ENCODE measurements around the gene SLC35A3. TPM values are rescaled to one million over a fixed set of nuclear protein-coding genes. Genes with fewer than 3 reads are reported as not detected.

SLC35A3 gene
- total and polyA plus RNA-seq, 7 experiments from 2014 or later: 13.9 to 31.6 (median 24.2) TPM

DNA sequence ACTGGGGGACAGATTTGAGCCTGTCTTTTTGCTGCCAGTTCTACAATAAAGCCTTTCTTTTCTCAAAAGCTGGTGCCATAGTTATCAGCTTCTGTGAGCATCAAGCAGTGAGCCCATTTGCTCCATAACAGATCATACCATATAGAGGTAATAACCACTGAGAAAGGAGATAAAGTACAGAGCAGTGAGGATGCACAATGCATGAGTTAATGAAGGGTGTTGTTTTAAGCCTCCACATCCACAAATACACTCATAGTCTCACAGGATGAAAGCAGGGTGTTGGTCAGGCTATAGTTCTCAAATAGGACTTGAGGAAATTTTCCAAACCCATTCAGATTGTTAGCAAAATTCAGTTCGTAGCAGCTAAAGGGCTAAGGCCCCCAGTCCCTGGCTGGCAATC lies 25.6 kb upstream of the SLC35A3 start:
- ChIA-PET POLR2A (no interaction called here), CTCF (interaction anchor here (0.6 kb wide), 1 partner anchor 188 kb away, joined by 3 read pairs; no protein-coding TSS in a partner anchor)
- no peak overlapping the region for H3K4me3 ChIP-seq (ENCODE audit: low read length)
- no peaks in the 10 kb centered on the region for H3K9me3 Mint-ChIP-seq
- DNase-seq: no peak
- no peaks in the 10 kb centered on the region for H3K9me3 ChIP-seq (ENCODE audit: control insufficient read depth in 2 of 3, low read length in 3 of 3)
- intact Hi-C loops (cut with micrococcal nuclease): no loop called here
- no peaks in the 10 kb centered on the region for H3K4me1 ChIP-seq (ENCODE audit: control insufficient read depth in 2 of 2, insufficient read depth in 2 of 2, low read length in 2 of 2)
- no peak overlapping the region for H3K27ac Mint-ChIP-seq
- no peak for ATAC-seq
- H3K27me3 ChIP-seq (ENCODE audit: control insufficient read depth in 2 of 2, insufficient read depth in 2 of 2, low read length in 2 of 2): no peaks in the 10 kb centered on the region
- H3K4me3 Mint-ChIP-seq: no peak overlapping the region
- no peaks in the 10 kb centered on the region for H3K36me3 Mint-ChIP-seq
- no peaks in the 10 kb centered on the region for H3K36me3 ChIP-seq (ENCODE audit: control insufficient read depth in 2 of 3, insufficient read depth in 3 of 3, low read length in 3 of 3)
- peaks cover 0 to 9% (median 0%) of the 10 kb centered on the region in 5 donors for H3K27me3 Mint-ChIP-seq
- no peak overlapping the region for H3K27ac ChIP-seq (ENCODE audit: low read depth, low read length)
- no peaks in the 10 kb centered on the region for H3K4me1 Mint-ChIP-seq

DNA sequence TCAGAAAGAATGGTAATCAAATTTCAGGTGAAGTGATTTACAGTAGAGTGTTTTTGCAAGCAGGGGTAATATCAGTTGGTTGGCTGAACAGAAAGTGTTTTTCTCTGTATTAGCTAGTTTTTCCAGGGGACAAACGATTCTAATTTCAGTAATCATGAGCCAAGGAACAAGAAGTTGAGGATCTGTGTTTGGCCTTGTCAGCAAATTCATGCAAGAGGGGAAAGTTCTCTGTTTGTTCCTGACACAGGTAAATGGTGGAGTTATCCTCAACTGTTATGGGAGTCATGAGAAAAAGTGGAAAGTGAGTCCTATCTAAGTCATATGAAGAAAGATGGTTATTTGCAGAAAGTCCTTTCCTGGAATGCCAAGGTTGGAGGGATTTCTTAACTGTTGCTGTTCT lies 24.6 kb upstream of the SLC35A3 start:
- Mint-ChIP-seq H3K36me3 (no peaks in the 10 kb centered on the region), H3K4me1 (no peaks in the 10 kb centered on the region), H3K4me3 (no peak overlapping the region), H3K27ac (peak overlapping the region in 1 of 9 donors; percentile 2), H3K27me3 (peaks cover 0 to 9% (median 0%) of the 10 kb centered on the region in 5 donors), H3K9me3 (no peaks in the 10 kb centered on the region)
- no peaks in the 10 kb centered on the region for H3K9me3 ChIP-seq (ENCODE audit: control insufficient read depth in 2 of 3, low read length in 3 of 3)
- DNase-seq: no peak
- H3K27ac ChIP-seq (ENCODE audit: low read depth, low read length): no peak overlapping the region
- POLR2A ChIA-PET: no interaction called here
- CTCF ChIA-PET: no interaction called here
- H3K4me1 ChIP-seq (ENCODE audit: control insufficient read depth in 2 of 2, insufficient read depth in 2 of 2, low read length in 2 of 2): no peaks in the 10 kb centered on the region
- H3K4me3 ChIP-seq (ENCODE audit: low read length): no peak overlapping the region
- ATAC-seq: no peak
- no peaks in the 10 kb centered on the region for H3K27me3 ChIP-seq (ENCODE audit: control insufficient read depth in 2 of 2, insufficient read depth in 2 of 2, low read length in 2 of 2)
- intact Hi-C loops (cut with micrococcal nuclease): no loop called here
- no peaks in the 10 kb centered on the region for H3K36me3 ChIP-seq (ENCODE audit: control insufficient read depth in 2 of 3, insufficient read depth in 3 of 3, low read length in 3 of 3)

DNA sequence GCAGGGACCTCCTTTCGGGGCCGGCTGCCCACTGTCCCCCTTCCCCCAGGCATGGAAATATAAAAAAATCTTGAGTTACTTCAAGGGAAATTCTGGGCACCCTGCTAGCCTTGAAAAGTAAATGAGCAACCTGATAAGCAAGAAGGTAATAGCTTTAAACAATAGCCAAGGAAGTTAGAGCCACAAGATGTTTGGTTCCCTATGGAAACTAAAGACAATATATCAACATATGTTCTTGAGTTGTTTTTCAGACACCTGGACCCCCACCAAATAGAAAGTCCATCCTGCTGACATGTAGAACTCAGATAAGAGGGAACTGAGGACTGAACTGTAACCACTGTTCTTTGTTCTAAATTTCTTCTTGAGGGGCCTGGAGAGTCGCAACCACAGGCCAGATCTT lies 19.3 kb upstream of the SLC35A3 start:
- H3K4me3 ChIP-seq (ENCODE audit: low read length): no peak overlapping the region
- Mint-ChIP-seq H3K36me3 (no peaks in the 10 kb centered on the region), H3K9me3 (no peaks in the 10 kb centered on the region), H3K4me1 (no peaks in the 10 kb centered on the region), H3K4me3 (no peak overlapping the region), H3K27ac (no peak overlapping the region), H3K27me3 (peaks cover 0 to 7% (median 0%) of the 10 kb centered on the region in 5 donors)
- H3K4me1 ChIP-seq (ENCODE audit: control insufficient read depth in 2 of 2, insufficient read depth in 2 of 2, low read length in 2 of 2): no peaks in the 10 kb centered on the region
- no peak for DNase-seq
- no peaks in the 10 kb centered on the region for H3K36me3 ChIP-seq (ENCODE audit: control insufficient read depth in 2 of 3, insufficient read depth in 3 of 3, low read length in 3 of 3)
- no peaks in the 10 kb centered on the region for H3K27me3 ChIP-seq (ENCODE audit: control insufficient read depth in 2 of 2, insufficient read depth in 2 of 2, low read length in 2 of 2)
- no peaks in the 10 kb centered on the region for H3K9me3 ChIP-seq (ENCODE audit: control insufficient read depth in 2 of 3, low read length in 3 of 3)
- CTCF ChIA-PET: no interaction called here
- POLR2A ChIA-PET: no interaction called here
- intact Hi-C loops (cut with micrococcal nuclease): no loop called here
- ATAC-seq: no peak
- H3K27ac ChIP-seq (ENCODE audit: low read depth, low read length): no peak overlapping the region

DNA sequence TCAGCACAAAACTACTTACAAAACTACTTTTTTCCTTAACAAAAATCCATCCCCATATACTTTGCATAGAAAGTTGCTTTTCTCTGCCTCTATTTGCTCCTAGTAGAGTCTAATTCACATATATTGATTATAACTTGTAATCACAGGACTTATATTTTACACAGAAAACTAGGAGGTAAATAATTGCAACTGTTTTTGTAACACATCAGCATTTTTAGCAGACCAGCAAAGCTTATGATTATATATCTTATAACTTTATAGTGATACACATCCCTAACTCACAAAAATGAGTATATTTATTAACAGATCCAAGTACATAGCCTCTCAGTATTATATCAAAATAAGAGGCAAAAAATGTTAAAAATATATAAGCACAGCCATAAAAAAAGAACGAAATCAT lies 17.3 kb upstream of the SLC35A3 start:
- Histone ChIP-seq H3K36me3 (ENCODE audit: control insufficient read depth in 2 of 3, insufficient read depth in 3 of 3, low read length in 3 of 3) (no peaks in the 10 kb centered on the region), H3K27me3 (ENCODE audit: control insufficient read depth in 2 of 2, insufficient read depth in 2 of 2, low read length in 2 of 2) (no peaks in the 10 kb centered on the region), H3K27ac (ENCODE audit: low read depth, low read length) (no peak overlapping the region), H3K9me3 (ENCODE audit: control insufficient read depth in 2 of 3, low read length in 3 of 3) (no peaks in the 10 kb centered on the region), H3K4me3 (ENCODE audit: low read length) (no peak overlapping the region), H3K4me1 (ENCODE audit: control insufficient read depth in 2 of 2, insufficient read depth in 2 of 2, low read length in 2 of 2) (no peaks in the 10 kb centered on the region)
- intact Hi-C loops (cut with micrococcal nuclease): no loop called here
- no peak for ATAC-seq
- DNase-seq: no peak
- Mint-ChIP-seq H3K9me3 (no peaks in the 10 kb centered on the region), H3K27ac (no peak overlapping the region), H3K36me3 (no peaks in the 10 kb centered on the region), H3K4me3 (no peak overlapping the region), H3K27me3 (peaks cover 0 to 4% (median 0%) of the 10 kb centered on the region in 5 donors), H3K4me1 (no peaks in the 10 kb centered on the region)
- ChIA-PET POLR2A (no interaction called here), CTCF (no interaction called here)

DNA sequence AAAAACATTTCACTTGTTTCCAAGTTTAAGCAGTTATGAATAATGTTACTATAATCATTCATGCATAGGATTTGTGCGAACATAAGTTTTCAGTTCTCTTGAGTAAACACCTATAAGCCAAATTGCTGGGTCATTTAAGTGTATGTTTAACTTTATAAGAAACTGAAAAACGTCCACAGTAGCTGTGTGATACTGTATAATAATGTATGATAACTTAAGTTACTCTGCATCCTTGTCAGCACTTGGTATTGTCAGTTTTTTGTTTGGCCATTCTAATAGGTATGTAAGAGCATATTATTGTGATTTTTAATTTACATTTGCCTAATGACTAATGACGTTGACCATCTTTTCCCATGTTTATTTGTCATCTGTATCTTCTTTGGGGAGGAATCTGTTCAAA lies 14.4 kb upstream of the SLC35A3 start:
- ChIA-PET POLR2A (no interaction called here), CTCF (no interaction called here)
- Histone ChIP-seq H3K27me3 (ENCODE audit: control insufficient read depth in 2 of 2, insufficient read depth in 2 of 2, low read length in 2 of 2) (no peaks in the 10 kb centered on the region), H3K27ac (ENCODE audit: low read depth, low read length) (no peak overlapping the region), H3K9me3 (ENCODE audit: control insufficient read depth in 2 of 3, low read length in 3 of 3) (no peaks in the 10 kb centered on the region), H3K36me3 (ENCODE audit: control insufficient read depth in 2 of 3, insufficient read depth in 3 of 3, low read length in 3 of 3) (no peaks in the 10 kb centered on the region), H3K4me1 (ENCODE audit: control insufficient read depth in 2 of 2, insufficient read depth in 2 of 2, low read length in 2 of 2) (no peaks in the 10 kb centered on the region), H3K4me3 (ENCODE audit: low read length) (no peak overlapping the region)
- ATAC-seq (no peak), DNase-seq (no peak)
- H3K9me3 Mint-ChIP-seq: peaks cover 0 to 5% (median 0%) of the 10 kb centered on the region in 11 donors
- no peak overlapping the region for H3K4me3 Mint-ChIP-seq
- H3K27ac Mint-ChIP-seq: no peak overlapping the region
- no peaks in the 10 kb centered on the region for H3K4me1 Mint-ChIP-seq
- intact Hi-C loops (cut with micrococcal nuclease): no loop called here
- H3K27me3 Mint-ChIP-seq: peaks cover 0 to 2% (median 0%) of the 10 kb centered on the region in 5 donors
- H3K36me3 Mint-ChIP-seq: no peaks in the 10 kb centered on the region

DNA sequence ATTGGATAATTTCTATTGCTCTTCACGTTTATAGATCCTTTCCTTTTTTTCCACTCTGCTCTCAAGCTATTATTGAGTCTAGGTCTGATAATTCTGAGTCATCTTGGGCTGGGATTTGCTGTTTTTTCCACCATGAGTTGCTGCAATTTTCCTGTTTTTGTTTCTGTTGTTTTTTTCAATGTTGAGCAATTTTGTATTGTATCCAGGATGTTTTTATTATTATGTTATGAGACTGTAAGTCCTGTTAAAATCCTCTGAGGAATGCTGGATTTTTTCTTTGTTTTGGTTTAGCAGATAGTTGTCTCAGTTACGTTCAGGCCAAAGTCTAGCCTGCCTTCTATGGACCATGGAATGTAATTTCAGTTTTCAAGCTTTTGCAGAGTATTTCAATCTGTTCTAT lies 13.0 kb upstream of the SLC35A3 start:
- H3K9me3 Mint-ChIP-seq: peaks cover 0 to 5% (median 0%) of the 10 kb centered on the region in 11 donors
- intact Hi-C loops (cut with micrococcal nuclease): no loop called here
- Histone ChIP-seq H3K27me3 (ENCODE audit: control insufficient read depth in 2 of 2, insufficient read depth in 2 of 2, low read length in 2 of 2) (no peaks in the 10 kb centered on the region), H3K4me3 (ENCODE audit: low read length) (no peak overlapping the region), H3K36me3 (ENCODE audit: control insufficient read depth in 2 of 3, insufficient read depth in 3 of 3, low read length in 3 of 3) (no peaks in the 10 kb centered on the region), H3K4me1 (ENCODE audit: control insufficient read depth in 2 of 2, insufficient read depth in 2 of 2, low read length in 2 of 2) (no peaks in the 10 kb centered on the region), H3K27ac (ENCODE audit: low read depth, low read length) (no peak overlapping the region), H3K9me3 (ENCODE audit: control insufficient read depth in 2 of 3, low read length in 3 of 3) (no peaks in the 10 kb centered on the region)
- H3K27ac Mint-ChIP-seq: no peak overlapping the region
- CTCF ChIA-PET: no interaction called here
- DNase-seq: no peak
- no peak overlapping the region for H3K4me3 Mint-ChIP-seq
- peaks cover 0 to 2% (median 0%) of the 10 kb centered on the region in 5 donors for H3K27me3 Mint-ChIP-seq
- no peaks in the 10 kb centered on the region for H3K4me1 Mint-ChIP-seq
- no peak for ATAC-seq
- POLR2A ChIA-PET: no interaction called here
- H3K36me3 Mint-ChIP-seq: no peaks in the 10 kb centered on the region

DNA sequence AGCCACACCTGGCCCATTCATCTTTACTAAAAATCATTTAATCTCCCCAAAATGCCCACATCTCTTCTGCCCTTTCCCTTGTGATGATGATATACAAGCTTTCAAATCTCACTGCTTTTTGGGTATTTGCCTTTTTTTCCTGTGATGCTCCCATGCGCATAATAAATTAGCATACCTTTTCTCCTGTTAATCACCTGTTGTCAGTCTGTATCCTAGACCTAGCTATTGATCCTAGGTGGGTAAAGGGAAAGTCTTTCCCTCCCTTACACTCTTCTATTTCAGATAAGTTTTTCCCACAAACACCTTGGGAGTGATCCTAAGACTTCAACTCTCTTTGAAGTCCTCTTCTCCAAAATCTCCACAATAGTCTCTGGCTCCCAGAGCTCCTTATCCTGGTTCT lies 12.0 kb upstream of the SLC35A3 start:
- Mint-ChIP-seq H3K27me3 (no peaks in the 10 kb centered on the region), H3K9me3 (peaks cover 0 to 5% (median 0%) of the 10 kb centered on the region in 11 donors), H3K4me3 (no peak overlapping the region), H3K4me1 (no peaks in the 10 kb centered on the region), H3K27ac (no peak overlapping the region), H3K36me3 (no peaks in the 10 kb centered on the region)
- POLR2A ChIA-PET: no interaction called here
- Histone ChIP-seq H3K27ac (ENCODE audit: low read depth, low read length) (no peak overlapping the region), H3K27me3 (ENCODE audit: control insufficient read depth in 2 of 2, insufficient read depth in 2 of 2, low read length in 2 of 2) (no peaks in the 10 kb centered on the region), H3K4me3 (ENCODE audit: low read length) (no peak overlapping the region), H3K9me3 (ENCODE audit: control insufficient read depth in 2 of 3, low read length in 3 of 3) (no peaks in the 10 kb centered on the region), H3K4me1 (ENCODE audit: control insufficient read depth in 2 of 2, insufficient read depth in 2 of 2, low read length in 2 of 2) (no peaks in the 10 kb centered on the region), H3K36me3 (ENCODE audit: control insufficient read depth in 2 of 3, insufficient read depth in 3 of 3, low read length in 3 of 3) (no peaks in the 10 kb centered on the region)
- intact Hi-C loops (cut with micrococcal nuclease): no loop called here
- CTCF ChIA-PET: no interaction called here
- no peak for DNase-seq
- no peak for ATAC-seq
